COR-L47 (cell line): Measurements from ENCODE around the gene BATF.
A peak's percentile ranks its signal among the peaks of the same experiment; 100 is the strongest.

ENCODE experiments used
- DNase-seq: peaks from one replicate; lab custom pipeline; 2025; lab: John Stamatoyannopoulos, UW

BATF gene, protein sequence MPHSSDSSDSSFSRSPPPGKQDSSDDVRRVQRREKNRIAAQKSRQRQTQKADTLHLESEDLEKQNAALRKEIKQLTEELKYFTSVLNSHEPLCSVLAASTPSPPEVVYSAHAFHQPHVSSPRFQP

DNA sequence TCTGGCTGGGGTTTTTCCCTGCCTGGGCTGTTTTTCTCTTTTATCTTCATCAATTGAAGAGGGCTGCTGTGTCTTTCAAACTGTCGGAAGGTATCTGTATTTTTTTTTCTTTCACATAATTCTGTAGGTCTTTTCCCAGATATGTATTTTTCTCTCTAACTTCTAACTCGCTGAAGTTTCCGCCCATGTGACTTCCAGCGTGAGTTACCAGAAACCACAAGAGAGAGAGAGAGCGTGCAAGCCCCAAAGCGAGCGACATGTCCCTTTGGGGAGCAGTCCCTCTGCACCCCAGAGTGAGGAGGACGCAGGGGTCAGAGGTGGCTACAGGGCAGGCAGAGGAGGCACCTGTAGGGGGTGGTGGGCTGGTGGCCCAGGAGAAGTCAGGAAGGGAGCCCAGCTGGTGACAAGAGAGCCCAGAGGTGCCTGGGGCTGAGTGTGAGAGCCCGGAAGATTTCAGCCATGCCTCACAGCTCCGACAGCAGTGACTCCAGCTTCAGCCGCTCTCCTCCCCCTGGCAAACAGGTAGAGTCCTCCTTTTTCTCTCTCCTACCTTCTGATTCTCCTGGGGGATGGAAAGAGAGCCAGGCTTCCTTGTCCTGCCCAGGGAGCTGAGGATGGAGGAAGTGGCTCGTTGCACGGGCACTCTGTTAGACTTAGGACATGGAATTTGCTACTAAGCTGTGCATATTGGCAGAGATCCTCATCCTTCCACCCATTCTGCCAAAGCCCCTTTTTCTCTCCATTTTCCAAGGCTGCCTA is at the start of gene BATF:
Gene BATF, plus strand, starts transcription at position 246 of the 759 bp plus-strand sequence. Its CDS starts 214 bp downstream, at position 460.
- no peak for DNase-seq

DNA sequence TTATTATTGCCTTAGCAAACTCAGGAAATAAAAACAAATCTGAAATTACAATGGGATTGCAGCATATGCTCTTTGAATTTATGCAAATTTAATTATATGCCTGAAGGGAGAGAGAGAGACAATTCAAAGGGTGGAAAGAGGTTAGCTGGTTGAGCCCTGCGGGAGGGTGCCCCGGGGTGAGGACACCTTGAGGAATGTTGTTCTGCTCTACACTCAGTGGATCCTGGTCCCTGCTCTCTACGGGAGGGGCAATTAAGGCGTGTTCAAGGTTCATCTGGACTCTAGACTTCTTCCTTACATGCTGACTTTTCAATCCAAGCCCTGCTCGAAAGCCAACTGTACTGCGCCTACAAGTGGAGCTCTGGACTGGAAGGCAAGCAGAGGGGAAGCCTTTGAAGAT is 48.1 kb upstream of the BATF start:
- peak; percentile 20 for DNase-seq

DNA sequence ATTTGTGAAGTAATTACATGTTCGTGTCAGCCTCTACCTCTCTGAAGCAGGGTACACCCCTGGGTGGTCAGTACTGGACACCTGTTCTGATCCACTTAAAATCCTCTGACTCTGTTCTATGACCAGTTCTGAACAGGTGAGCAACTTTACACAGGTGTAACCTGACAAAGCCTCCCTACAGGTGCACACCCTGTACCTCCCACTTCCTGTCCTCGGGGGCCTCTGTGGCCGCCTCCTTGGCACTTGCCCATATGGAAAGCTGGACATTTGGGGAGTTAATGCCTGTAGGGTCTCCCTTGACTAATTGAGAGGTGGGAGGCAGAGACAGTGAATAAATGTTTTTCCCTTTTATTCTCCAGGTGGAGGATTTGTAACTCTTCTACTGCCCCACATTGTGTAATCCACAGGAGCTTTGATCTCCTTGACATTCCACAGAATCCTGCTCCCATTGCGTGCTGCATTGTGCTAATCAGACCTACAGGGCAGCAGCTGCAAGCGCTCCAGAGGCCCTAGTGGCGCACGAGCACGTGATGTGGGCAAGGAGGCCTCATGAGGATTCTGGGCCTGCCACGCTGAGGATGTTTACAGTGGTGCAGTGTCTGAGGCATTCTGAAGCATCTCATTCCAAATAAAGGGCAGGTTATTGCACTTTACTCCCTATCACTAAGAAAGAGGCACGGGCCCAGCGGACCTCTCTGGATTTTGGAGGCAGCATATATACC is 45.8 kb upstream of the BATF start:
- DNase-seq = peak; percentile 75

DNA sequence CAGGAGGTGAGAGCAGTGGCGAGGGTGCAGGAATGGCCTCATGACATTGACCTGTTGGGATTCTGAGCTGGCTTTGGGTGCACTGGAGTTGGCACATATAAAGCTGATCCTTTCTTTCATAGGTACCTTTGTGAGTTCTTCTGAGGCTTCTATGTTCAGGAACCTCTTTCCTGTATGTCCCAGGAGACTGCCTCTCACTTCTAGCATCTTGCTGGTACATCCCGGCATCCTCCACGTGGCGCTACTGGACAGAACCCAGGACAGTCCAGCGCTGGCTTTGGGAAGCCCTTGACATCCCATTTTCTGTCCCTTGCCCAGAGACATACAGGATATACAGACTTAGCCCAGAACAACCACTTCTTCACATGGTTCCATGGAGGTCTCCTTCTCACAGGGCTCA is 44.4 kb upstream of the BATF start:
- no peak for DNase-seq

DNA sequence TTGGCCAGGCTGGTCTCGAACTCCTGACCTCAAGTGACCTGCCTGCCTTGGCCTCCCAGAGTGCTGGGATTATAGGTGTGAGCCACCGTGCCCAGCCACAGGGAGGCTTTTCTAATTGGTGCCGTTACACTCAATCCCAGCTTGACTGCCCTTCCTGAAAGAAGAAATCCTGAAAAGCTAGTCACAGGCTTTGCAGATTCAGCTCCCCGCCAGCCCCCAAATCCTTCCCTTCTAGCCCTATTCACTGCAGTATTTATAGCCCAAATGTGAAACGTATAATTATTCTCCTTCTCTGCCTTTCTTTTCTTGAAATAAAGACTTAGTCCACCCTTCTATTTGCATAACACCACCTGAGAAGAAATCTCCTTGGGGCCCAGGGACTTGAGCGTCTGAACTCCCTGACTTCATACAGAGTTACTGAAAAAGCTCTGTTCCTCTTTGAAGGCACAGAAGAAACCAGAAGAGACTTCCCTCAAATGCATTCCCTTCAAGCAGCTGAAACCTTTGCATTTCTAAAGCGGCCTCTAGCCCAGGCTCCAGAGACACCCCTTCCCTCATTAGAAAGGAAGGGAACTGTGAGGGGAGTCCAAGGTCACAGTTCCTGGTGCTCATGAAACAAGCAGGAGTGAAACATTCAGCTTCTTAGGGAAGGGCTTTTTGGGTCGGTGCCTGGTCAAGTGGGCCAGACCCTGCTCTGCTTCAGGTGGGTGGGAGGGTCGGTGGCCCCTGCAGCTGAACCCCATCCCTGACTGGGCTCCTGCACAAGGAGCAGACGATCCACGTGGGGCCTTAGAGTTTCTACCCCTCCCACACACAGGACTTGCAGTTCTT is 42.3 kb upstream of the BATF start:
- no peak for DNase-seq

DNA sequence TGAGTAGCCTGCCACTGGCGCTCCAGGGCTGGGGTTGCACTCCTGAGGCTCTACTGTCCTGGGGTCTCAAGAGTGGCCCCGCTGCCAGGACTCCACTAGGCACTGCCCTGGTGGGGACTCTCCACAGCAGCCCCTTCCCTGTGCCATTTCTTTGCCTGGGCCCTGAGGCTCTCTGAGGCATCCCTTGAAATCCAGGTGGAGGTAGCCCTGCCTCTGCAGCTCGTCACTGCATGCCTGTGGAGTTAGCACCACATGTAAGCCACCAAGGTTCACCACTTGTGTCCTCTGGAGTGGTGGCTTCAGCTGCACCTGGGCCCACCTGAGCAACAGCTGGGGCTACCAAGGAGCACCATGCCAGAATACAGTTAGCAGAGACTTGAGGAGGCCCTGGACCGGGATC is 39.9 kb upstream of the BATF start:
- DNase-seq = no peak

DNA sequence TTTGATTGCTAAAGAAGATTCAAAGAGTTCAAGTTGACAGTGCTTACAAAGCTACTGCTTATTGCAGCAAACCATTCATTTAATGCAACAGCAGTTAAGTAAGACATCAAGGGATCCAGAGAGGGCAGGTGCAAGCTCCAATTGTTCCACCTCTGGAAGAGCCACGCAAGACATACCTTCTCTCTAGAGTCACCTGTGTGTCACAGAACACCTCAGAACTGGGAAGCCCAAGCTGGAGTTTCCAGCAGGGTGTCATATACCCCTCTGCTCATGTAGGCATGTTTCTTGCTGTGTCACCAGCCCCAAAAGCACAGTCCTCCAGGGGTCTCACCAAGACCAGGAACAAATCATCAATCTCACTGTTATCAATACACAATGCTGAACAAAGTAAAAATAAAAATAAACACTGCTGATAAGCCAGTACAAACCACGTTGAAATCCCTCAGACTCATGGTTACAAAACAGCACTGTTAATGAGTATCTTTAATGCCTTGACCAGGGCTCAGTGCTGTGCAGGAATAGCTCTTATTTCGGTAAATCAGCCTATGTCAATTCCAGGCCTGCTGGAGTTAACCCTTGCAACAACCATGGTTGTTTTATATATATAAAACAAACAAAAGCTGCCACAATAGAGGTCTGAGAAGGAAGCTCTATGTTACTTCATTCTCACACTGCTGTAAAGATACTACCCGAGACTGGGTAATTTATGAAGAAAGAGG is 37.4 kb upstream of the BATF start:
- DNase-seq = no peak

DNA sequence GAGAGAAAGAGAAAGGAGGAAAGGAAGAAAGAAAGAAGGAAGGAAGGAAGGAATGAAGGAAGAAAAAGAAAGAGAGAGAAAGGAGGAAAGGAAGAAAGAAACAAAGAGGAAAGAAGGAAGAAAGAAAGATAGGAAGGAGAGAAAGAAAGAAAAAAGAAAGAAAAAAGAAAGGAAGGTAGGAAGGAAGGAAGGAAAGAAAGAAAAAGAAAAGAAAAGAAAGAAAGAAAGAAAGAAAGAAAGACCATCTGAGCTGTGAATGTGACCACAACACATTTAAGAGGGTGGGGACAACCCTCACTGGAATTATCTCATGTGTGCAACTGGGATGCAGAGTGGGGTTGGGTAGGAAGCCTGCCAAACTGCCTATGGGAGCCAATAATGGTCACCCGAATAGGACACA is 36.0 kb upstream of the BATF start:
- no peak for DNase-seq

DNA sequence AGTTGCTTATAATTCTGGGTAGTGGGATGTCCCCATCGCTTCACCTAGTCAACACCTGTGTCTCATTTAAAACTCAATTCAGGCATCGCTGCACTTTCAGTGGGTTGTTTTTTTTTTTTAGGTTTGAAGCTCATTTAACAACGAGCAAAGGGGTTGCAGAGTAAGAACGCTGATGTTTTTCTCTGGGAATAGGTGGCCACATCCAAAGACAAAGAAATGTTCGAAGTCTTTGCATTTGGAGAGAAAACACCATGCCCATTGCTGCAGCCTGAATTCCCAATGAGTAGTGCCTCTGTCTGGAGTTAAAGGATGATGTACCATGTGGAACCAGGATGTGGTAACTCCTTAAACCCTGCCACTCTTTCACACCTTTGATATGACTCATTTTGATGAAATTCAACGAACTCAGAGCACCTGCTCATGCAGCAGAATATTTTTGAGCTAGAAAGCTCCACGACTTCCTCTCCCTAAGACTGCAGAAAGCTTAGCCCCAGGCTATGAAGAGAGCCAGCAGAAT is 35.1 kb upstream of the BATF start:
- no peak for DNase-seq

DNA sequence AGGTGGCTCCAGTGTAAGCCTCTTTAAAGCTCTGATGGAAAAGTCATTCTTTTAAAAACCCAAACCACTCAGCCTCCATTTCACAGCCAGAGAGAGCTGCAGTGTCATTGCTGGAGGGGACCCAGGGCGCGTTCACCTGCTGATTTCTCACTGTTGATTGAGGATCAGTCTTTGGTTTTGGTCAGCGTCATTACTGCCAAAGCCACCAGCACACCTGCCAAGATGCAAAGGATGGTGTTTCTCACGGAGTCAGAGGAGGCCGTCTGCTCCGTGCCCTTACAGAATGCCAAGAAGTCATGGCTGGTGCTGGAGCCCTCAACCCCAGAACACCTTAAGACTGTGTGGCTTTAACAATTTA is 32.8 kb upstream of the BATF start:
- DNase-seq = no peak

DNA sequence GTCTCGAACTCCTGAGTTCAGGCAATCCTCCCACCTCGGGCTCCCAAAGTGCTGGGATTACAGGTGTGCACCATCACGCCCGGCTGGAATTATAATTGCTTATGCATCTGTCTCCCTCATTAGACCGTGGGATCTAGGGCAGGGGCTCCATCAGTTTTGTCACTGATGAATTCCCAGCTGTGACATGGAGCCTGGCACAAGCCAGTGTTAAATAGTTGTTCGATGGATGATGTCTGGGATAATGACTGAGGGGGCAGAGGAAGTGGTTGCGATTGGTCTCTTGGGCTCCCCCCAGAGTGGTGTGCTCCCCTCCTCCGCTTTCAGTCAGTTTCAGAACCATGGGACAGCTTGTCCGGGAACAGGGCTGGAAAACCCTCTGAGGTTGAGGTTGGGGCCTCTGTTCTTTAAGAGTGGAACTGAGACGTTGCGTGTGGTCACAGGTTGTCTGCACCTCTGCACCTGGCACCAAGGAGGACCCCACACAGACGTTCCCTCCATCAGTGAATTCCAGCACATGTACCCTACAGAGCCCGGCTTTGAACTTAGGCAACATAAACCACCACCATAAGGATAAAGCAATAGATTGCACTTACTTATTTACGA is 30.8 kb upstream of the BATF start:
- no peak for DNase-seq

DNA sequence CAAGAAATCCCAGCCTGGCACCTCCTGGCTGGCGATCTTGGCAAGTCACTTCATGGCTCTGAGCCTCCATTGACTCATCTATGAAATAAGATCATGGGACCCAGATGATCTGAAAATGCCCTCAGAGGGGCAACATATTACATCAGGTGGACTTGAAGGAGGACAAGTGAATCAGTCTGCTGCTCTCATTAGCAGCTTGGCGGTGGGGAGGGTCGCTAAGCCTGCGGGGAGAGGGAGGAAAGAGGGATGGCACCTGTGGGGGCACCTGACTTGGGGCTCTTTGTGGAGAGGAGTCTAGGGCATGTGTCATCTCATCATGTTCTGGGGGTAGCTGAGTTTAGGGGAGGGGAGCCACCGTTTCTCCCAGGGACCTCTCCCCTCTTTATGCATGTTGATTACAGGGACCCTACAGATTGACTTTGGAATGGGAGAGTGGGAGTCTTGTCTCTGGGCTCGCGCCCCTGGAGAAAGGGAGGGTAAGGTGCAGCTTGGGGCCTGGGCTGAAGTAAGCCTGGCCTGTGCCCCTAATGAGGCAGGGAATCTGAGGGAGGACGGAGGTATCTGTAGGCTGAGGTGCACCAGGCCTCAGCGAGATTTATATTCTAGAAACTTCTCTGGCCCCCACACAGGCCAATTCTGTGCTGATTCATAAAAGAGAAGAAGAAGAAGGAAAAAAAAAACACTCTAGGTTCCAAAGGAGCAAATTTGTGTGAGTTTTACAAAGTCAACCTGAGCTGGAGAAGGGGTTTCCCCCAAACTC is 29.3 kb upstream of the BATF start:
- DNase-seq = no peak

DNA sequence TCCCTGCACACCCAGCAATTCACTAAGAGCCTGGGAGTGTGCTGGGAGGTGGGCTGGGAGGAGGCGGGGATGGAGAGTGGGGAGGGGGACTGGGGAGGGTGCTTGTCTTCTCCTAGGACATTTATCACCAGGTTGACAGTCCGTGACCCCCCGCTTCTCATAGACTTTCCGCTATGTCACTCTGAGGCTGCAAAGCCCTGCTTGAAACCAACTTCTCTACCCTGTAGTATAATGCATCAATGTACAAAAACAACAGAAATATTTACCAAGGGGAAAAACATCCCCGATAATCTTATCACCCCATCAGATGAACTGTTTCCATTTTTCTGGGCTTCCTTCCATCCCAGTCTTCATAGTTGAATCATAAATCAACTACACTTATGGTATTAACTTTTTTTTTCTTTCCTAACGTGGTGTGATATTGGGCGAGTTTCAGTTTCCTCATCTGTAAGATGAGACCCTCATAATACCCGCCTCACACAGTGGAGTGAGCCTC is 28.6 kb upstream of the BATF start:
- DNase-seq = no peak

DNA sequence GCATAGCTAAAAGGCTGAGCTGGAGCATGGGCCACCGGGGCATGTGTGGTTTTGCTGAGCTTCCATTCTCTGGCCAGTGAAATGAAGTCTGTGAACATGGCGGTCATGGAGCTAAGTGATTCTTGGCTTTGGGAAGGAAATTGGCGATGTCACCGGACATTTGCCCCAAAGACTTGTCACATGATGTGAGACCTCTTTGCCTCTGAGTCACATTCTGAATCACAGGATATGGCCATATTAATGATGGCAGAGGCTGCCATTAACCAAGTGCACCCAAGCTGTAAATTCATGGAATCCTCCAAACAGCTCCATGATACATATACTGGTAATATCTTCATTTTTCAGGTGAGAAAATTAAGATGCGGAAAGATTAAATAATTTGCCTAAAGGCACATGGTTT is 27.4 kb upstream of the BATF start:
- DNase-seq = no peak

DNA sequence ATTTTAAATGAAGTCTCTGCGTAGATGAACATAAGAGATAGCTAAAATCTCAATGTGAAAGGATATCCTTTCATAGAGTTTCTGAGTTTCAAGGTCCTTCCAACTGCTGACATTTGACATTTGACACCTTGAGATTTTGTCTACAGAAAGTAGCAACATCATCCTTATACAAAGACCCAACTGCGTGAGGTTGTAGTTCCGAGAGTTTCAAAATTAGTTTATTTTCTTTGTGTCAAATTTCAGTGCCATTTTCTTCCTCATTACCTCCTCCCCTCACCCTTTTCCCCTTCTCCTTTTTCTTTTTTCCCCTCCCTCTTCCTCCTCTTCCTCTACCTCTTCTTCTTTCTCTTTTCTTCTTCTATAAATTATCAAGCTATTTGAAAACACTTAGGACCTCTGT is 26.9 kb upstream of the BATF start:
- no peak for DNase-seq

DNA sequence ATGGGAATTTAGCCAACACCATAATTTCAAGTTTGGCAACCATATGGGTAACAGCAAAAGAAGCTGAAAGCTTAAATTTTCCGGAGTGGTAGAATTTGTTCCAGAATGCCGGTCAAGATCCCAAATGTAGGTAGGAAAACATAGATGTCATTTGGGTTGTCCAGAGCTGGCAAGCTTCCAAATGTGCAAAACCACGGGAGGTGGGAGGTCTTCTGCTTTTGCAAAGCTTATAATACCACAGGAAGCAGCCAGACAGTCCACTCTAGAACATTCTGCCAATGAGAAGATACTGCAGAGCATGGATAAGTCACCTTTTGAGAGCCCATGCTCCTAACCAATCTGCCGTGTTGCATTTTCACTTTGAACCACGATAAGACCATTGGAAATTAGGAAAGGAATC is 26.4 kb upstream of the BATF start:
- DNase-seq = peak; percentile 58

DNA sequence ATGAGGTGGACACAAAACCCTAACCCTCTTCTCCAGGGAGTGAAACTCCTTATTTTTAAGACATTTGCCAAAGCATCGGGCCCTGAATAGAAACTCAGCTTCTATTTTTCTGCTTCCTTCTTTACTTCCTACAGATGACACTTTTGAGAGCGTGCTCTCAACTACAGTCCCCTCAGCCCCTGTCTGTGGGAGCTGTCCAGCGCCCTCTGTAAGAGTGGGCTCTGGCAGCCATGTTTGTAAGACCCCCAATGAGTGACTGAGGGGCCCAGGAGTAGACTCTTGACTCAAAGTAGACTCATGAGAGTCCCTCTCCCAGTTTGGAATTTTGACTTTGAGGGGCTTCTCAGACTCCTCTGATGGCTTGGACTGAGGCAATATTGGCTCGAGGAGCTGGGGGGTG is 25.5 kb upstream of the BATF start:
- DNase-seq = no peak

DNA sequence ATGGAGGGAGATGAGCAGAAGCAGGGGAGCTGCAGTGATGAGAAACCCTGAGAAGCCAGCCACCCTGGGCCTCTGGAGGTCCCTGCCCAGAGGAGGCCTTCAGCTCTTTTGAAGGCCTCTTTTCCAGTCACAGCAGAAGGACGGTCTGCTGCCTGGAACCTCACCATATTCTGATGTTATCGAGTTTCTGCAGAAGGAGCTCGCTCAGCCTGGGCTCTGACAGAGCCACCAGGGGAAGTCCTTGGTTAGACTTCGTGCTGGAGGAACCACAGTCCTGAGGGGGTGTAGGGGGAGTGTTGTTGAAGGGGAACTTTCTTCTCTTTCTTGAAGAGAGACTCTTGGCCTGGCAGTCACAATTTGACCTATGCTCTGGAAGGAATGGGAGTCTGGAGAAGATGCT is 25.1 kb upstream of the BATF start:
- DNase-seq = no peak

DNA sequence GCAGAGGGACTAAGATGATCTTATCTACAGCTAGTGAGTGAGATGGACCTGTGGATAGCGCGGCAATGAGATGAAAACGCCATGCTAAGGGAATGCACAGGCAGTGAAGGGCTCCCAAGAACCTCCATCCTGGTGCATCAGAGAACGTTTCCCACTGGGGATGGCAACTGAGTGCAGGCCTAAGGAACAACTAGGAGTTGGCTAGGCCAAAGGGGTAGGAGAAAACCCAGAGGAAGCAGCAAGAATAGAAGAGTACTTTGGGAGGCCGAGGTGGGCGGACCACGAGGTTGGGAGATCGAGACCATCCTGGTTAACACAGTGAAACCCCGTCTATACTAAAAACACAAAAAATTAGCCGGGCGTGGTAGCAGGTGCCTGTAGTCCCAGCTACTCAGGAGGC is 24.6 kb upstream of the BATF start:
- DNase-seq = no peak

DNA sequence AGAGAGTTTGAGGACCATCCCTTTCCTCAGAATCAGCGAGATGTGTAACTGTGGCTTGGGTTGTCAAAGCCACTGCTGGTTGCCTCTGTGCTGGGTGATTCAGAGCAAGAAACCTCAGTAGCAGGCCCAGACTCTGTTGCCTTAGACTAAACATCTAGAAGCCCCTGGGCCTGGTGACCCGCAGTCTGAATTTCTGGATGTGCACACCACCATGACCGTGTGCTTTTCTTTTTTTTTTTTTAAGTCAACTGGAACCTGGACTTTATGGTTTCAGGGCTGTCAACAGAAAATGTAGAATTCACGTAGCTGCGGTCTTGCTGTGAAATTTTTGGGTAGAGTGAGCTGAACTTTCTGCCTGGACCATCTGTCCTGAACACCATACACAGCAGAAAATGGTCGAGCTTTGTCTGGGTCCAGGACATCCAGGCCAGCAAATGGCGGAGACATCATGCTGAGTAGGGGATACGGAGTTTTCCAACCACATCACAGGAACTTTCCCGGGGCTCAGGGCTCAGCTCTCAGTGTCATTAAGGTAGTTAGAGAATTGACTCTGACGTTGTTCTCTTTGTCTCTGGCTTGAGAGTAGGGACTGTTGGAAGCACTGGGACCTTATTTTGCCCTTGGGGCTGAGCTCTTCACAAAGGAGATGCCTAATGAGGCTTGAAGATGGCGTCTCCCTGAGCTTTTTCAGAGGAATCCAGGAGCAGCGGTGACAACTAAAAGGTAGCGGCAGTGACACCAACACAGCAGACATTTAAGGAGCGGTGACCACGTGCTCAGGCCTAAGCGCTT is 23.0 kb upstream of the BATF start:
- DNase-seq = no peak
